ENCODE measurements around the gene BCL2L11. TPM values are rescaled to one million over a fixed set of nuclear protein-coding genes. Genes with fewer than 3 reads are reported as not detected.

Gene BCL2L11
- total and polyA plus RNA-seq, 9 of the 15 experiments (the other 6 are each of a cell fraction or from before 2014, with no cell fraction given): 2.2 to 18.8 (median 5.0) TPM

GRCh38 chr2:111121828-111122630, 1.3 kb downstream of the BCL2L11 start (continued):
- TF ChIP-seq, protein P1, sequence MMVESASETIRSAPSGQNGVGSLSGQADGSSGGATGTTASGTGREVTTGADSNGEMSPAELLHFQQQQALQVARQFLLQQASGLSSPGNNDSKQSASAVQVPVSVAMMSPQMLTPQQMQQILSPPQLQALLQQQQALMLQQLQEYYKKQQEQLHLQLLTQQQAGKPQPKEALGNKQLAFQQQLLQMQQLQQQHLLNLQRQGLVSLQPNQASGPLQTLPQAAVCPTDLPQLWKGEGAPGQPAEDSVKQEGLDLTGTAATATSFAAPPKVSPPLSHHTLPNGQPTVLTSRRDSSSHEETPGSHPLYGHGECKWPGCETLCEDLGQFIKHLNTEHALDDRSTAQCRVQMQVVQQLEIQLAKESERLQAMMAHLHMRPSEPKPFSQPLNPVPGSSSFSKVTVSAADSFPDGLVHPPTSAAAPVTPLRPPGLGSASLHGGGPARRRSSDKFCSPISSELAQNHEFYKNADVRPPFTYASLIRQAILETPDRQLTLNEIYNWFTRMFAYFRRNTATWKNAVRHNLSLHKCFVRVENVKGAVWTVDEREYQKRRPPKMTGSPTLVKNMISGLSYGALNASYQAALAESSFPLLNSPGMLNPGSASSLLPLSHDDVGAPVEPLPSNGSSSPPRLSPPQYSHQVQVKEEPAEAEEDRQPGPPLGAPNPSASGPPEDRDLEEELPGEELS (CRISPR knock-in tag; IDR thresholded peaks at IDR 0.05; ENCODE audit: borderline replicate concordance): 0 out of 2 replicates have a peak, but pooled peaks have one; percentile 31
- peak; percentile 36; the same call in 1 of the 2 replicates for TF ChIP-seq GABPB1 (CRISPR knock-in tag; IDR thresholded peaks at IDR 0.05)
- TF ChIP-seq POLR2B (IDR thresholded peaks at IDR 0.05; ENCODE audit: low read depth, partially characterized antibody): peak; percentile 34
- 0 out of 2 replicates have a peak, but pooled peaks have one; percentile 10 for TF ChIP-seq ATF1 (CRISPR knock-in tag; IDR thresholded peaks at IDR 0.05)
- no peak for TF ChIP-seq ATF1 (tag; IDR thresholded peaks at IDR 0.05)
- 0 out of 2 replicates have a peak, but pooled peaks have one; percentile 8 for TF ChIP-seq CEBPG (CRISPR knock-in tag; IDR thresholded peaks at IDR 0.05)
- no peak for TF ChIP-seq CEBPG (tag; conservative IDR thresholded peaks at IDR 0.05 in 1 of 2, IDR thresholded peaks at IDR 0.05 in 1 of 2)
- TF ChIP-seq ZNF316 (IDR thresholded peaks at IDR 0.05): no peak
- TF ChIP-seq CTBP1 (IDR thresholded peaks at IDR 0.05; ENCODE audit: borderline replicate concordance): peak; percentile 99
- peak; percentile 81 for TF ChIP-seq GMEB1 (CRISPR knock-in tag; IDR thresholded peaks at IDR 0.05)
- TF ChIP-seq FUS (optimal IDR thresholded peaks at IDR 0.05; ENCODE audit: low read depth, low read length): no peak
- TF ChIP-seq, protein P2, sequence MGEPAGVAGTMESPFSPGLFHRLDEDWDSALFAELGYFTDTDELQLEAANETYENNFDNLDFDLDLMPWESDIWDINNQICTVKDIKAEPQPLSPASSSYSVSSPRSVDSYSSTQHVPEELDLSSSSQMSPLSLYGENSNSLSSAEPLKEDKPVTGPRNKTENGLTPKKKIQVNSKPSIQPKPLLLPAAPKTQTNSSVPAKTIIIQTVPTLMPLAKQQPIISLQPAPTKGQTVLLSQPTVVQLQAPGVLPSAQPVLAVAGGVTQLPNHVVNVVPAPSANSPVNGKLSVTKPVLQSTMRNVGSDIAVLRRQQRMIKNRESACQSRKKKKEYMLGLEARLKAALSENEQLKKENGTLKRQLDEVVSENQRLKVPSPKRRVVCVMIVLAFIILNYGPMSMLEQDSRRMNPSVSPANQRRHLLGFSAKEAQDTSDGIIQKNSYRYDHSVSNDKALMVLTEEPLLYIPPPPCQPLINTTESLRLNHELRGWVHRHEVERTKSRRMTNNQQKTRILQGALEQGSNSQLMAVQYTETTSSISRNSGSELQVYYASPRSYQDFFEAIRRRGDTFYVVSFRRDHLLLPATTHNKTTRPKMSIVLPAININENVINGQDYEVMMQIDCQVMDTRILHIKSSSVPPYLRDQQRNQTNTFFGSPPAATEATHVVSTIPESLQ (CRISPR knock-in tag; IDR thresholded peaks at IDR 0.05): no peak
- no peak for TF ChIP-seq ZBTB43 (CRISPR knock-in tag; IDR thresholded peaks at IDR 0.05)
- peak; percentile 62 to 63 for TF ChIP-seq NRF1 (conservative IDR thresholded peaks at IDR 0.05 in 1 of 2, IDR thresholded peaks at IDR 0.05 in 1 of 2)
- TF ChIP-seq RB1 (IDR thresholded peaks at IDR 0.05; ENCODE audit: low read depth): peak; percentile 87
- peak; percentile 46 for TF ChIP-seq PRPF4 (IDR thresholded peaks at IDR 0.05; ENCODE audit: insufficient read depth, low read depth, low read length, poor library complexity, severe bottlenecking)
- TF ChIP-seq NBN (IDR thresholded peaks at IDR 0.05; ENCODE audit: low read depth): 0 out of 2 replicates have a peak, but pooled peaks have one; percentile 37
- TF ChIP-seq POLR2A (conservative IDR thresholded peaks at IDR 0.05): peak; percentile 46; the same call in 1 of the 2 replicates
- TF ChIP-seq MYC (IDR thresholded peaks at IDR 0.05; ENCODE audit: low read depth, low read length): no peak; the same call in 1 of the 2 replicates
- peak; percentile 22; the same call in 1 of the 2 replicates for TF ChIP-seq MYC (CRISPR knock-in tag; IDR thresholded peaks at IDR 0.05; ENCODE audit: borderline replicate concordance, low read depth)
- peak; percentile 75 for TF ChIP-seq PKNOX1 (IDR thresholded peaks at IDR 0.05)
